GM11168 (cell line): ENCODE results near the gene TRIM62.

Source experiments
- in situ Hi-C: fragments of 300-500 bp; cut with MboI; formaldehyde crosslinking; loops from one replicate; pipeline ENCODE4 v1.12.0; 2022; ENCODE audit warnings: low sequenced_read_pairs; ENCODE audit not compliant: unreplicated experiment

TRIM62 gene

GRCh38 chr1:33181921-33182341 lies at the start of gene TRIM62:
TRIM62 (minus strand) TSS chr1:33182043; CDS start chr1:33181432, 611 bp downstream.
- in situ Hi-C loops, result no loop called here

GRCh38 chr1:33231166-33231565 lies 49.3 kb upstream of the TRIM62 start:
- in situ Hi-C loops, result no loop called here

- in situ Hi-C loops, result no loop called here
Observed at GRCh38 chr1:33228935-33229487, 47.2 kb upstream of the TRIM62 start.

GRCh38 chr1:33225586-33225985 lies 43.7 kb upstream of the TRIM62 start:
- in situ Hi-C loops, result no loop called here

- in situ Hi-C loops, result no loop called here
Observed at GRCh38 chr1:33224166-33224707, 42.4 kb upstream of the TRIM62 start.

GRCh38 chr1:33222381-33222780 lies 40.5 kb upstream of the TRIM62 start:
- in situ Hi-C loops, result no loop called here

GRCh38 chr1:33221385-33221758 lies 39.5 kb upstream of the TRIM62 start:
- in situ Hi-C loops, result no loop called here

- in situ Hi-C loops, result no loop called here
Observed at GRCh38 chr1:33220676-33221384, 39.0 kb upstream of the TRIM62 start.

GRCh38 chr1:33219886-33220661 lies 38.2 kb upstream of the TRIM62 start:
- in situ Hi-C loops, result no loop called here

- in situ Hi-C loops, result no loop called here
Observed at GRCh38 chr1:33211972-33212371, 30.1 kb upstream of the TRIM62 start.

GRCh38 chr1:33206340-33206739 lies 24.5 kb upstream of the TRIM62 start:
- in situ Hi-C loops, result no loop called here

- in situ Hi-C loops, result no loop called here
Observed at GRCh38 chr1:33195556-33195955, 13.7 kb upstream of the TRIM62 start.

- in situ Hi-C loops, result no loop called here
Observed at GRCh38 chr1:33191731-33192275, 10.0 kb upstream of the TRIM62 start.

- in situ Hi-C loops, result no loop called here
Observed at GRCh38 chr1:33190701-33191100, 8.9 kb upstream of the TRIM62 start.

GRCh38 chr1:33188572-33189275 lies 6.9 kb upstream of the TRIM62 start:
- in situ Hi-C loops, result no loop called here

- in situ Hi-C loops, result no loop called here
Observed at GRCh38 chr1:33186936-33187335, 5.1 kb upstream of the TRIM62 start.

- in situ Hi-C loops, result no loop called here
Observed at GRCh38 chr1:33185541-33185940, 3.7 kb upstream of the TRIM62 start.

GRCh38 chr1:33183306-33183705 lies 1.5 kb upstream of the TRIM62 start:
- in situ Hi-C loops, result no loop called here

- in situ Hi-C loops, result no loop called here
Observed at GRCh38 chr1:33182896-33183295, 1.1 kb upstream of the TRIM62 start.

GRCh38 chr1:33182401-33182841 lies 578 bp upstream of the TRIM62 start:
- in situ Hi-C loops, result no loop called here
